Astrocyte of the spinal cord (primary cell): ENCODE results near the gene CAMK2N2.

Experiments used
- DNase-seq: peaks from one replicate; pipeline ENCODE4 v3.0.0; 2011; ENCODE audit warnings: low read depth, low spot score
- H3K4me3 ChIP-seq: 2 replicates; pipeline ENCODE4 v1.5.1; 2011; ENCODE audit warnings: low read depth, mild to moderate bottlenecking, low read length, moderate library complexity
- CTCF ChIP-seq: IDR thresholded peaks from 2 replicates; pipeline ENCODE4 v1.5.1; 2012; ENCODE audit warnings: low read depth, mild to moderate bottlenecking, low read length, inconsistent platforms
- in situ Hi-C: cut with HindIII; loops from 2 replicates; pipeline ENCODE4 v1.10.0; 2017; ENCODE audit warnings: low sequenced_read_pairs

Gene CAMK2N2

GRCh38 chr3:184260724-184261269 is 556 bp downstream of the CAMK2N2 start:
- in situ Hi-C loops: no loop called here
- no peak for DNase-seq
- no peak for TF ChIP-seq CTCF
- H3K4me3 ChIP-seq: peak overlapping the region; percentile 32

- DNase-seq: no peak
- in situ Hi-C loops: no loop called here
- peak overlapping the region; percentile 10 for H3K4me3 ChIP-seq
- TF ChIP-seq CTCF: no peak
Observed at GRCh38 chr3:184259878-184260723, 1.3 kb downstream of the CAMK2N2 start.

GRCh38 chr3:184259396-184259877 is 1.9 kb downstream of the CAMK2N2 start:
- TF ChIP-seq CTCF: no peak
- no peak for DNase-seq
- in situ Hi-C loops: no loop called here
- no peak overlapping the region for H3K4me3 ChIP-seq

GRCh38 chr3:184258926-184259325 is 2.4 kb downstream of the CAMK2N2 start:
- in situ Hi-C loops: no loop called here
- TF ChIP-seq CTCF: no peak

GRCh38 chr3:184257083-184257915 is 4.1 kb downstream of the CAMK2N2 start:
- in situ Hi-C loops: no loop called here
- H3K4me3 ChIP-seq: no peak overlapping the region
- DNase-seq: no peak
- no peak for TF ChIP-seq CTCF

More at GRCh38 chr3:184258926-184259325, 2.4 kb downstream of the CAMK2N2 start:
- DNase-seq: no peak
- no peak overlapping the region for H3K4me3 ChIP-seq

GRCh38 chr3:184255291-184256039 is 5.9 kb downstream of the CAMK2N2 start:
- no peak overlapping the region for H3K4me3 ChIP-seq
- in situ Hi-C loops: no loop called here
- no peak for DNase-seq
- TF ChIP-seq CTCF: no peak
